Neural crest cell (in vitro differentiated cells): ENCODE measurements around the gene ARPC5. TPM values are rescaled to one million over a fixed set of nuclear protein-coding genes. Genes with fewer than 3 reads are reported as not detected.

Experiments
- DNase-seq: peaks from one replicate; pipeline ENCODE4 v3.0.0; 2021; ENCODE audit warnings: low read depth, mixed read lengths, low spot score
- H3K27ac Mint-ChIP-seq: one replicate; pipeline ENCODE4 v1.8.0; 2021; ENCODE audit warnings: mild to moderate bottlenecking, mixed read lengths; ENCODE audit not compliant: unreplicated experiment
- H3K27me3 Mint-ChIP-seq: 2 replicates; pipeline ENCODE4 v1.8.0; 2021; ENCODE audit warnings: low read depth, mild to moderate bottlenecking, mixed read lengths
- H3K36me3 Mint-ChIP-seq: 2 replicates; pipeline ENCODE4 v1.8.0; 2021; ENCODE audit warnings: low read depth, mild to moderate bottlenecking, mixed read lengths
- H3K4me1 Mint-ChIP-seq: 2 replicates; pipeline ENCODE4 v1.8.0; 2021; ENCODE audit warnings: mixed read lengths
- H3K4me3 Mint-ChIP-seq: one replicate; pipeline ENCODE4 v1.8.0; 2021; ENCODE audit warnings: mild to moderate bottlenecking, mixed read lengths
- H3K9me3 Mint-ChIP-seq: 2 replicates; pipeline ENCODE4 v1.8.0; 2021; ENCODE audit warnings: mixed read lengths
- CTCF ChIP-seq: fragments of 200-600 bp; sonication (generic); conservative IDR thresholded peaks from 2 replicates; pipeline ENCODE4 v1.5.0; 2021; ENCODE audit warnings: antibody characterized with exemption, mild to moderate bottlenecking
- total RNA-seq: library from RNA; stranded (reverse); gene quantifications from 2 replicates; pipeline ENCODE4 v1.2.1, GENCODE V29; 2021

The ARPC5 gene
- total RNA-seq, 1 donor from 2014 or later = 87.0 TPM

- no peak for DNase-seq
- no peak for TF ChIP-seq CTCF
- Mint-ChIP-seq H3K4me1 (peaks cover 15% of the 10 kb centered on the region), H3K27me3 (no peaks in the 10 kb centered on the region), H3K27ac (no peak overlapping the region), H3K4me3 (no peak overlapping the region), H3K36me3 (peaks cover 4% of the 10 kb centered on the region), H3K9me3 (peaks cover 3% of the 10 kb centered on the region)
Observed at GRCh38 chr1:183653462-183653794, 17.8 kb upstream of the ARPC5 start.

GRCh38 chr1:183652547-183653461 lies 17.2 kb upstream of the ARPC5 start, which contains the start of gene APOBEC4:
Gene APOBEC4, minus strand, starts transcription at chr1:183653316. Its CDS starts 4,535 bp downstream, at chr1:183648781.
- no peak for DNase-seq
- Mint-ChIP-seq H3K27ac (peak within 1 kb of the TSS; percentile 83), H3K9me3 (peaks cover 3% of the 10 kb centered on the region), H3K36me3 (peaks cover 4% of the 10 kb centered on the region), H3K4me1 (peaks cover 15% of the 10 kb centered on the region), H3K27me3 (no peaks in the 10 kb centered on the region), H3K4me3 (no peak within 1 kb of the TSS)
- TF ChIP-seq CTCF = no peak

- Mint-ChIP-seq H3K9me3 (peaks cover 3% of the 10 kb centered on the region), H3K4me3 (no peak overlapping the region), H3K36me3 (peaks cover 4% of the 10 kb centered on the region), H3K27ac (peak overlapping the region; percentile 21), H3K4me1 (peaks cover 15% of the 10 kb centered on the region), H3K27me3 (no peaks in the 10 kb centered on the region)
- DNase-seq = no peak
- no peak for TF ChIP-seq CTCF
Observed at GRCh38 chr1:183652107-183652506, 16.5 kb upstream of the ARPC5 start.

GRCh38 chr1:183651612-183652011 lies 16.0 kb upstream of the ARPC5 start:
- no peak for DNase-seq
- Mint-ChIP-seq H3K27ac (no peak overlapping the region), H3K36me3 (peaks cover 4% of the 10 kb centered on the region), H3K4me3 (no peak overlapping the region), H3K4me1 (peaks cover 15% of the 10 kb centered on the region), H3K9me3 (peaks cover 3% of the 10 kb centered on the region), H3K27me3 (no peaks in the 10 kb centered on the region)
- no peak for TF ChIP-seq CTCF

- Mint-ChIP-seq H3K36me3 (no peaks in the 10 kb centered on the region), H3K4me1 (peaks cover 9% of the 10 kb centered on the region), H3K27ac (no peak overlapping the region), H3K4me3 (no peak overlapping the region), H3K27me3 (no peaks in the 10 kb centered on the region), H3K9me3 (no peaks in the 10 kb centered on the region)
- no peak for DNase-seq
- TF ChIP-seq CTCF = no peak
Observed at GRCh38 chr1:183648042-183648441, 12.5 kb upstream of the ARPC5 start.
